Fibroblast of mammary gland (primary cell): ENCODE data around the gene VASH2.

ENCODE experiments used
- DNase-seq: peaks from one replicate; pipeline ENCODE4 v3.0.0-alpha.2; 2010; ENCODE audit warnings: low read depth
- H3K4me3 ChIP-seq: 2 replicates; pipeline ENCODE4 v1.5.1; 2011; ENCODE audit warnings: low read depth, mild to moderate bottlenecking, low read length, moderate library complexity; ENCODE audit not compliant: control insufficient read depth
- TF ChIP-seq, protein P1 (sequence below): conservative IDR thresholded peaks from 2 replicates; pipeline ENCODE4 v1.5.1; 2011; ENCODE audit warnings: low read depth, low read length, inconsistent platforms; ENCODE audit not compliant: control insufficient read depth, insufficient read depth

The VASH2 gene

DNA sequence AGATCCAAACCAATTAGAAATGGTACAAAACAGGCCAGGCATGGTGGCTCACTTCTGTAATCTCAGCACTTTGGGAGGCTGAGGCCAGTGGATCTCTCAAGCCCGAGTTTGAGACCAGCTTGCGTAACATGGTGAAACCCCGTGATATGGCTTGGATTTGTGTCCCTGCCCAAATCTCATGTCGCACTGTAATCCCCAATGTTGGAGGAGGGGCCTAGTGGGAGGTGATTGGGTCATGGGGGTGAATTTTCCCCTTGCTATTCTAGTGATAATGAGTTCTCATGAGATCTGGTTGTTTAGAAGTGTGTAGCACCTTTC is 7.0 kb upstream of the VASH2 start:
- TF ChIP-seq, protein P1, sequence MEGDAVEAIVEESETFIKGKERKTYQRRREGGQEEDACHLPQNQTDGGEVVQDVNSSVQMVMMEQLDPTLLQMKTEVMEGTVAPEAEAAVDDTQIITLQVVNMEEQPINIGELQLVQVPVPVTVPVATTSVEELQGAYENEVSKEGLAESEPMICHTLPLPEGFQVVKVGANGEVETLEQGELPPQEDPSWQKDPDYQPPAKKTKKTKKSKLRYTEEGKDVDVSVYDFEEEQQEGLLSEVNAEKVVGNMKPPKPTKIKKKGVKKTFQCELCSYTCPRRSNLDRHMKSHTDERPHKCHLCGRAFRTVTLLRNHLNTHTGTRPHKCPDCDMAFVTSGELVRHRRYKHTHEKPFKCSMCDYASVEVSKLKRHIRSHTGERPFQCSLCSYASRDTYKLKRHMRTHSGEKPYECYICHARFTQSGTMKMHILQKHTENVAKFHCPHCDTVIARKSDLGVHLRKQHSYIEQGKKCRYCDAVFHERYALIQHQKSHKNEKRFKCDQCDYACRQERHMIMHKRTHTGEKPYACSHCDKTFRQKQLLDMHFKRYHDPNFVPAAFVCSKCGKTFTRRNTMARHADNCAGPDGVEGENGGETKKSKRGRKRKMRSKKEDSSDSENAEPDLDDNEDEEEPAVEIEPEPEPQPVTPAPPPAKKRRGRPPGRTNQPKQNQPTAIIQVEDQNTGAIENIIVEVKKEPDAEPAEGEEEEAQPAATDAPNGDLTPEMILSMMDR = no peak
- no peak for DNase-seq
- H3K4me3 ChIP-seq = no peak overlapping the region

DNA sequence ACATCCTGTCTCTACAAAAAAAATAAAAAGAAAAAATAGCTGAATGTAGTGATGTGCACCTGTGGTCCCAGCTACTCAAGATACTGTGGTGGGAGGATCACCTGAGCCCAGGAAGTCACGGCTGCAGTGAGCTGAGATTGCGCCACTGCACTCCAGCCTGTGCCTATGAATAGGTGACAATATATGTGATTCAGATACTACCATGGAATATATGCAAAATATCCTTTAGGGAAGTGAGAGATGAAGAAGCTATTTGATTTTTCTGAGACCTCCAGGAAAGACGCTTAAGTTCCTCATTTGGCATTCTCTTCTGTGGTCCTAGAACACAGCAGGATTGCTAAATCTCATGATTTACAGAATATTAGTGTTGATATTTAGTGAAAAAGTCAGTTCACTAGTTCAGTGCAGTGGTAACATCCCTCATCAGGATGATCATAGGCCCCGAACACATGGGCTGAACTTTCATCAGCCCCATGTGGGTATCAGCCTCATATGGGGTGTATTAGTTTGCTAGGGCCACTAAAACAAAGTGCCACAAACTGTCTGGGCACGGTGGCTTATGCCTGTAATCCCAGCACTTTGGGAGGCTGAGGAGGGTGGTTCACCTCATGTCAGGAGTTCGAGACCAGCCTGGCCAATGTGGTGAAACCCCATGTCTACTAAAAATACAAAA is 6.0 kb upstream of the VASH2 start:
- no peak overlapping the region for H3K4me3 ChIP-seq
- TF ChIP-seq, protein P1 = no peak
- no peak for DNase-seq

DNA sequence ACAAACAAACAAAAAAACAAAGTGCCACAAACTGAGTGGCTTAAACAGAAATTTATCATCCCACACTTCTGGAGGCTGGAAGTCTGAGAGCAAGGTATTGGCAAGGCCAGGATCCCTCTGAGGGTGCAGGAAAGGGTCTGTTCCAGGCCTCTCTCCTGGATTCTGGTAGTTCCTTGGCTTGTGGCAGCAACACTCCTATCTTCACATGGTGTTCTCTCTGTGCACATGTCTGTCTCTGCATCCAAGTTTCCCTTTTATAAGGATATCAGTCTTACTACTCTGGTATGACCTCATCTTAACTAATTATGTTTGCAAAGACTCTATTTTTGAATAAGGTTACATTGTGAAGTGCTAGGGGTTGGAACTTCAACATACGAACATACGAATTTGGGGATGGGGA is 5.3 kb upstream of the VASH2 start:
- no peak overlapping the region for H3K4me3 ChIP-seq
- TF ChIP-seq, protein P1 = no peak
- DNase-seq = no peak

DNA sequence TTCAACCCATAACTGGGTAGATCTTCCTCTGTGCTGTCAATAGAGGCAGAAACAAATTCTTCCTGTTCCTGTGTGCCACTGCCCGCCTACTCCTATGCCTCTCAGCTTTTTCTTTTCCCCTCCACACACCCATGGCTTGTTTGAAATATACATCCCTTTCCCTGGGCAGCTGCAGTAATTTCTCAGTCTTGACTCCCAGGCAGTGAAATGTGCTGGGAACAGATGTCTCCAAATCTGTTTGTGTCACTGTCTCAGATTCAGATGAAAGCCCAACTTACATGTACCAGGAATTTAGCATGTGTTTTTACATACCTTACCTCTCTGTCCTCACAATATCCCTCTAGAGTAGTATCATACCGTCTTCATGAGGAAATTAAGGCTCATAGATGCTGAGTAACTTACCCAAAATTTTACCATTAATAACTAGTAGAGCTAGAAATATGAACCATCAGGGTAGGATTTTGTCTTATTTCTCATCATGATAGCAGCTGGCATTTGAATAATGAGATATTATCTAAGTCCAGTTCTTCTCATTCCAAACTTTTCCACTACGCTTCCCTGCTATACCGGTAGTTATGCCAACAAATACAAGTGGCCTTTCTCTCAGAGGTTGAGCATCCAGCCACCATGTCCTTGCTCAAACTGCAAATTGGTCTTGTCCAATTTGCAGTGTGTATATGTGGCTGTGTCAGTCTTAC is 4.7 kb upstream of the VASH2 start:
- H3K4me3 ChIP-seq = no peak overlapping the region
- DNase-seq = no peak

DNA sequence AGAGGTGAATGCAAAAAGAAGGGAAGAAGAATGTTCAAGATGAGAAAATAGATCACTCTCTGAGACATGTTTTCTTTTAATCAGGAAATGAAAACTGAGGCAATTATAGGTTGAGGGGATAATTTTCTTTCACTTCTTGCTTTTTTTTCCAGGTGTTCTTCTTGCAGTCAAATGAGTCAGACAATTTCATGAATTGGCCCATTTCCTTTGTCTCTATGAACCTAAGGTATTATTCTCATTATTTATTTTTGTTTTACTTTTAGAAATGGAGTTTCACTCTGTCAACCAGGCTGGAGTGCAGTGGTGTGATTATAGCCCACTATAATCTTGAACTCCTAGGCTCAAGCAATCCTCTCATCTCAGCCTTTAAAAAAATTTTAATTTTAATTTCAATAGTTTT is 3.5 kb upstream of the VASH2 start:
- TF ChIP-seq, protein P1 = no peak
- H3K4me3 ChIP-seq = no peak overlapping the region
- DNase-seq = no peak

More for the DNA sequence above, 4.7 kb upstream of the VASH2 start:
- TF ChIP-seq, protein P1 = no peak

DNA sequence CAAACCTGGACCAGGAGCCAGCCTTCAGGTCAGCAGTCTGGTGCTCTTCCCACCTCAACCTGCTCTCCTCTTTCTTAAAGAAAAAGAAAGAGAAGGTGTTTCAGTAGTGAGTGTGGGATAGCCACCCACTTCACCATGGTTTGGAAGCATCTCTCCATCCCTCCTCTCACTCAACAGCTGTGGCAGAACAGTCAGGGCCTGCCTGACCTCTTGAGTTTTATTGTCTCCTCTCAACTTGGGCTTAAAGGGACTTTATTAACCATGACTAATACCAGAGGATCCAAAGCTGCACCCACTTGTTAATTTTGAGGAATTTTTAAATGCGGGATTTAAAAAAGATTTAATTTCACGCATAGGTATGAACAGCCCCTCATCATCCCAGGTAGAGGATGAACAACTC is 570 bp upstream of the VASH2 start:
- DNase-seq = no peak
- peak overlapping the region; percentile 48 for H3K4me3 ChIP-seq
- TF ChIP-seq, protein P1 = no peak
